Measurements from ENCODE around the gene CDK5RAP2.

CDK5RAP2 gene

DNA sequence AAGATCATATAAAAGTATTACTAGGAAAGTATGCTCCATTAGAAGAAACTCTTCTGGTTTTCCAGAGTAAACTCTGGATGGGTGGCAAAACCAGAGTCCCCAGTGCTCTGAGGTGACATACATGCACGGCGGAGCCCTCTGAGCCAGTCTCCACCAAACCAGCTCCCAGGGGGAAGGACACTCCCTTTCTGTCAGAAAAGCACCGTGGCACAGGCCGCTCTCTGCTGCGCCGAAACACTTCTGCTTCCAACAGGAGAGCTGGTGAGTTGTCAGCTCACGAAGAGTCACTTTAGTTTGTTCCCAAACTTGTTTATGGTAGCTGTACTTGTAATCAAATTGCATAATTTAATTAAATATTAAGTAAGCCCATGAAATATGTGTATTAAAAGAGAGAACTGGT, 184.6 kb downstream of the CDK5RAP2 start:
- peak; percentile 13 for DNase-seq

- DNase-seq = peak; percentile 74
Measured at GRCh38 chr9:120394058-120394669, 185.8 kb downstream of the CDK5RAP2 start.

DNA sequence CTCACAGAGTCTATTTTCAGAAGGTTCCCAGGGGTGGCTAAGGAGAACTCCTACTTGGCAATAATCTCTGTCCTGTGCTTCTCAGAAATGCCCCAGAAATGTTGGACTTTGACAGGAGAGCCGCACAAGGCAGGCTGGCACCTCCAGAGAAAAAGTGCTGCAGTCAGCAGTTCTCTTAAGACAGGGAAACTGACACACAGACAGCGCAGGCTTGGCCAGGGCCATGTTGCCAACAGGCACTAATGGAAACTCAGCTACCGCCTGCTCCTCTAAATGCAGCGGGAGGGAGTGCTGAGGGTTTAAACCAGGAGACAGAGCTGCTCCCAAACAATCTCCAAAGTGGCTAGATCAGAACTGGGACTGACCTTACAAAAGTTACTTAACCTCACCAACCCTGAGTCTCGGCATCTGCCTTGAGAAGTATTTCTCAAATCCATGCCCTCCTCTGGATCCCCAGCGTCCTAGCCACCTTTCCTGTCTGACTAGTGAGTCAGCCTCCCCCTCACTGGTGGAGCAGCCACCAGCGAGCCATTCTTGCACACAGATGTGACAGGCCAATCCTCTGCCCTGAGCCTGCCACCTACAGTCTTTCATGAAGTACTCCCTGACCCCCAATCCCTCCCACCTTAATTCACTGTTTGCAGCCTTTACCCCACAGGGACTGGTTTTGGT, 186.4 kb downstream of the CDK5RAP2 start:
- peak; percentile 49 for DNase-seq

DNA sequence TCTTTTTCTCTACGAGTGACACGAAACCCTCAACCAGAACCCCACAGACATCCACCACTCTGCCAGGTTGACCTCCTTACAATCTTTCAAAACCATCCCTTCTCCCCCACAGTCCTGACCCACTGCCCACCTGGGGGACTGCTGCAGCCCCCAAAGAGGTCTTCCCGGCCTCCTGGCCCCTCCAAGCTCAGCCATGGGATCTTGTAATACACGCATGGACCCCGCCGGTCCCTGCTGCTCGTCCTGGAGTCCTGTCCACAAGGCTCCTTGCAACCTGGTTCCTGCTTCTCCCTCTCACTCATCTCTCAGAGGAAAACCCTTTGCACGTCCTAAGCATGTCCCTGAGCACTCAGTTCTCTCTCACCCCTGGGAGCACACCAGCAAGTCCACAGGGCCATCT, 187.3 kb downstream of the CDK5RAP2 start:
- no peak for DNase-seq

GRCh38 chr9:120392245-120392644, 187.7 kb downstream of the CDK5RAP2 start:
- no peak for DNase-seq

GRCh38 chr9:120391691-120392090, 188.3 kb downstream of the CDK5RAP2 start:
- DNase-seq = no peak

DNA sequence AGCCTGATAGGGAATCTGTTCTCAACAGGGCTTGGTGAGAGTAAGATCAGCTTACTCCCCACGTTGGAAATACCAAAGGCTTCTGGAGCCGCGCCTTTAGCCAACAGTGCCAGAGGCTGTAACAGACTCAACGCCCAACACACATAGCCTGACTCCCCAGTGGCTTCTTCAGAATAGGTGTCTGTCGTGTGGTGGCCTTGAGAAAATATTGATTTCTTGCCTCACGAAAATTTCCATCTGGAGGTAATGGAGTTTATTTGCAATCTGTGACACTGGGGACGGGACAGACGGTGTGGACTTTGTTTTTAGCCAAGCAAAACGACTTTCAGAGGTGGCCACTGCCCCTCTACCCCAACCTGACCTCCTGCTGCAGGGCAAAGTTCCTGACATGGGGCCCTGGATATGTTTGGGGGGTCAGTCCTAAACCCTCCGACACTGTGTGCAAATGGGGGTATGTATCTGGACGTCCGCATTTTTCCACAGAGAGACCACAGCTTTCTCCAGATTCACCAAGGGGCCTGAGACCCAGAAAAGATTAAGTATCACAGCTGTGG, 189.3 kb downstream of the CDK5RAP2 start:
- no peak for DNase-seq

DNA sequence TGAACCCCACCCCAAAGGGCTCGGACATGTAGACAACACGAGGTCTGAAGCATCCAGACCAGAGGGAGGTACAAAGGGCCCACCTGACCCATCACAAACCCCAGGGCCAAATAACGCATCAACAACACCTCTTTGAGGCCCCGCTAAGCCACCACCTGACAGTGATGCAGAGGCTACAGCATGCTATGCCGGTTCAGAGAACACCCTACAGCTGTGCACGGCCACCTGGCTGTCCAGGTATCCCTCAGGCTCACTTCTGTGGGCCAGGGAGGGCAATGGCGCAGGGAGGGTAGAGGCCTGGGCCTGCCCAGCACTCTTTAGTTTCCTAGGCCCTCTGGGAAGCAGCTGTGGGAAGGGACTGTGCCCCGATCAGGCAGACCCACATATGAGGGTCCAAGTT, 190.1 kb downstream of the CDK5RAP2 start:
- DNase-seq = no peak

DNA sequence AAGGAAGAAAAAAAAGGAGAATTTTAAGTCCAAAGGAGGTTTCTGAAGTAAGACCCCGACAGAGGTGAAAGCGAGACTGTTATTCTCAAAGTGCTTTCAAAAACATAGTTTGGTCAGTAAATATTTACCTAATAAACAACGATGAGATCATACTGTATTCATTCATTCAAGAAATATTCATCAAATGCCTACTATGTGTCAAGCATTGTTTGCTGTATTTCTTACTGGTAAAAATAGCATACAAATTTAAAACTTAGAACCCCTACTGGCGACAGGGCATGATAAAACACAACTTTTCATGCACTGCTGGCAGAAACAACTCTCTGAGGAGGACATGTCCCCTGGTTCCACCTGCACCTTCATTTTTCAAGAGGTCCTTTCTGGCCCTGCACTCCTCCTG, 190.7 kb downstream of the CDK5RAP2 start:
- DNase-seq = no peak

GRCh38 chr9:120388003-120388855, 191.7 kb downstream of the CDK5RAP2 start:
- DNase-seq = no peak

DNA sequence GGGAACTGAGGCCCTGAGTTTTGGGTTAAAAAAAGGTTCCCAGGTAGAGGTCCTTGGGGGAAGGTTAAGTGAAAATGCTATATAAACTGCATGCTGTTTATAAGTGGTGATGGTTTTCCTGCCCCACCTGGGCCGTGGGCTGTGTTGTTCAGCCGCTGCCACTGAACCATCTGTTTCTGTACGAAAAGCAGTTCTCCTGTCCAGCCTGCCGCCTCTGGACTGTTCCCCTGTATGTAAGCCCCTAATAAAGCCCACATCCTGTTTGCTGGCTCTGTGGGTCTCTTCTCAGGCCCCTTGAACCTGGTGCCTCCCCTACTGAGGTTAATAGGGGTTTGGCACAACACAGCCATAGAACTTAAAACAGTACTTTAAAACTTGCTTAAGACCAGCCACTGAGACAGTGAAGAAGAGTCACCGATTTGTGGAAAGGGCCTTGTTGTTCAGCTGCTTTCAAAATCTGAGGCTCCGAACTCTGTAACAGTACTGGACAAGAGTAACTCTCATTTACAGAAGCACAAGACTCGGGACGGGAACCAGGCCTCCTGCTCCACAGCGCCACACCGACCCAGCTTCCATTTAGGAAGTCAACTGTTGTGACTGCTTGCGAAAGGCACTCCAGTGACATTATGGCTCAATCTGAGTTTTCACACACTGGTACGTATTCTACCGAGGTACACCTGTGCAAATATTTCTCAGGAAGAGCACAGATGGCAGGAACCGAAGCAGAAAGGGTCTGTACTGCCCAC, 192.5 kb downstream of the CDK5RAP2 start:
- DNase-seq = peak; percentile 43

GRCh38 chr9:120386390-120387131, 193.4 kb downstream of the CDK5RAP2 start:
- DNase-seq = no peak

- DNase-seq = no peak
Measured at GRCh38 chr9:120385606-120386389, 194.2 kb downstream of the CDK5RAP2 start.

DNA sequence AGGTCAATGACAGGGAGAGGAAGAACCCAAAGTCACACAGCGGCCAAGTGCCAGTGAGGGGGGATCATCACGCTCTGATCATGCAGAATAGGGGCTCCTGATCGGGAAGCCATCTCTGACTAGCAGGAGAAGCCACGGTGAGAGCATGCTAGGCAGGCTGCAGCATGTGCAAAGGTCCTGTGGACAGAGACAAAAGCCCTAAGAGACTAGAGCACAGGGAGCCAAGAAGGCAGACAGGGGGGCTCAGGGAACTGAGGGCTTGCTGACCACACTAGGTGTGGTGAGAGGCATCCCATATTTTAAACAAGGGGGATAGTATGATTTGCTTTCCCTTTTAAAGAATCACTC, 195.1 kb downstream of the CDK5RAP2 start:
- DNase-seq = no peak

DNA sequence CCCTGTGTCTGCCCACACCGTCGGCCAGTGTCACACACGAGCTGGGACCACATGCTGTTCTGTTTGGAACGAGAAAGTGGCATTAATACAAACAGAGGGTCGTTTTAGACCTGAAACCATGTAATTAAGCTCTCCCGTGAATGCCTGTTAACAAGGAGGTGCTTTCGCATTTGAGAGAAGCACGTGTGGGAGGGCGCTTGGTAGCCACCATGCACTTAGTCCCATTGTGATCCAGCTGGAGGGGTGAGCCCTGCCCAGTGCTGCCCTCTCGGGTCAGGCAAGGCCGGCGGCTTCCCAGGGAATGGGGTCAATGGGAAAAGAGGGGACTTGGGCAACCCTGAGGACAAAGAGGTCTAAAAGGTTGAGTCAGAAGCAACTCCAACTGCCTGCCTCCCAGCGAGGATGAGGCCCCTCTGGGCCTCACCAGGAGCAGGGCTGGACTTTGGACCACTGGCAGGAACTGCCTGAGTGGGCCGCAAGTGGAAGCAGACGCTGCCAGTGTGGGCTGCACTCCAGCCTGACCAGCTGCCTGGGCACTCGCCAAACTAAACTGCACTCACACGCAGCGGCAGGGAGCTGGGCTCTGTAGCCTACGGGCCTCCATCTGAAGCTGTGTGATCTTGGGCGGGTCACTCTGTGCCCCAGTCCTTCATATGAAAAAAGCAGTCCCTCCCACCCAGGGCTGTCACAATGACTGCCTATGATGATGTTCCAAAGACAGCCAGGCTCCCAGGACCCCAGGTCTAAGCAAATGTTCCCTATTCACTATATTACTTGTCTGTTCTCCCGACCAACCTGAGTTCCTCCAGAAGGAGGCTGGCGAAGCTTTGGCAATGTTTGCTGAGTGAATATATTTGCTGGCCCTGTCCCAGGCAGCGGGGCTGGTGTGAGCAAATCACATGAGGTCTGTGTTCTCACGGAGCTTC, 195.7 kb downstream of the CDK5RAP2 start:
- DNase-seq = no peak

DNA sequence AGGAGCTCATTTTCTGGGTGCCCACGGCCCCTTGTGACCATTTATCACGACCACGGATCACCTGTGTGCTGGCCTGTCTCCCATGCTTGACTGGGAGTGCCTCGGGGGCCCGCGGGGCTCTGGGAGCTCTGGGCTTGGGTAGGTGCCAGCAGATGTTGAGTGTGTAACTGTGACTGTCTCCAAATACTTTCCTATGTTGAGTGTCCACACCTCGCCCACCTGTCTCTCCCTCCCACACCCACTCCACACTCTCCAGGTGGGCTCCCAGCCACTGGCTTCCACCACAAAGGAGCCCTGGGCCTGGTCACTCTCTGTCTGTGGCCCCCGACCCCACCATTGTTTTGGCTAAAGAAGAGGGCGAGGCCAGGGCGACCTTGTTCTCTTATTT, 196.4 kb downstream of the CDK5RAP2 start:
- no peak for DNase-seq

GRCh38 chr9:120382453-120382852, 197.5 kb downstream of the CDK5RAP2 start:
- no peak for DNase-seq

GRCh38 chr9:120381839-120382238, 198.1 kb downstream of the CDK5RAP2 start:
- no peak for DNase-seq

GRCh38 chr9:120379611-120380010, 200.4 kb downstream of the CDK5RAP2 start:
- no peak for DNase-seq

GRCh38 chr9:120378680-120379079, 201.3 kb downstream of the CDK5RAP2 start:
- no peak for DNase-seq

Measured in inflammatory macrophage treated with lipopolysaccharide for 4 hours (primary cell).